SK-N-SH treated with all-trans-retinoic acid at 6 μM for 48 hours (cell line): ENCODE results near the gene TOM1L2.

Experiments
- ARNTL ChIP-seq: fragments of 450-650 bp; formaldehyde crosslinking; IDR thresholded peaks from 2 replicates; pipeline ENCODE4 v1.5.0; 2020; ENCODE audit warnings: low read depth, mild to moderate bottlenecking, moderate library complexity, borderline replicate concordance
- CSDC2 ChIP-seq: fragments of 250-450 bp; sonication (Bioruptor Pico); IDR thresholded peaks from 2 replicates; pipeline ENCODE4 v1.5.0; 2020; ENCODE audit warnings: mild to moderate bottlenecking, moderate library complexity
- ISL1 ChIP-seq: fragments of 250-450 bp; sonication (Bioruptor Pico); IDR thresholded peaks from 2 replicates; pipeline ENCODE4 v2.1.2; 2022; ENCODE audit warnings: mild to moderate bottlenecking, moderate library complexity
- RARB ChIP-seq: fragments of 250-450 bp; sonication (Bioruptor Pico); IDR thresholded peaks from 2 replicates; pipeline ENCODE4 v1.8.0; 2021; ENCODE audit warnings: mild to moderate bottlenecking, moderate library complexity
- TOX ChIP-seq: fragments of 250-450 bp; sonication (Bioruptor Pico); IDR thresholded peaks from 2 replicates; pipeline ENCODE4 v1.8.0; 2021; ENCODE audit warnings: mild to moderate bottlenecking, moderate library complexity, borderline replicate concordance
- ZC3H10 ChIP-seq: fragments of 250-450 bp; sonication (Bioruptor Pico); IDR thresholded peaks from 2 replicates; pipeline ENCODE4 v1.5.1; 2021; ENCODE audit warnings: mild to moderate bottlenecking, moderate library complexity
- ZFP3 ChIP-seq: fragments of 250-450 bp; sonication (Bioruptor Pico); IDR thresholded peaks from 2 replicates; pipeline ENCODE4 v1.5.0; 2020; ENCODE audit warnings: mild to moderate bottlenecking, moderate library complexity
- ZFP30 ChIP-seq: fragments of 450-650 bp; formaldehyde crosslinking; IDR thresholded peaks from 2 replicates; pipeline ENCODE4 v1.5.0; 2022; ENCODE audit warnings: mild to moderate bottlenecking, moderate library complexity
- TF ChIP-seq, protein P1 (sequence below): fragments of 250-450 bp; sonication (Bioruptor Pico); IDR thresholded peaks from 2 replicates; pipeline ENCODE4 v1.8.0; 2020; ENCODE audit warnings: mild to moderate bottlenecking, moderate library complexity, borderline replicate concordance
- TF ChIP-seq, protein P2 (sequence below): fragments of 250-450 bp; sonication (Bioruptor Pico); IDR thresholded peaks from 2 replicates; pipeline ENCODE4 v1.5.1; 2020; ENCODE audit warnings: low read depth, mild to moderate bottlenecking, moderate library complexity
- TF ChIP-seq, protein P3 (sequence below): fragments of 250-450 bp; sonication (Bioruptor Pico); IDR thresholded peaks from 2 replicates; pipeline ENCODE4 v1.8.0; 2021; ENCODE audit warnings: low read depth, mild to moderate bottlenecking, moderate library complexity, borderline replicate concordance

DNA sequence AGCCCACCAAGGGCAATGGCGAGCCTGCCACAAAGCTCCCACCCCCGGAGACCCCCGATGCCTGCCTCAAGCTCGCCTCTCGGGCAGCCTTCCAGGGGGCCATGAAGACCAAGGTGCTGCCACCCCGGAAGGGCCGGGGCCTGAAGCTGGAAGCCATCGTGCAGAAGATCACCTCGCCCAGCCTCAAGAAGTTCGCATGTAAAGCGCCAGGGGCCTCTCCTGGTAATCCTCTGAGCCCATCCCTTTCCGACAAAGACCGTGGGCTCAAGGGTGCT lies 175.5 kb downstream of the TOM1L2 start:
- TF ChIP-seq CSDC2 (CRISPR knock-in tag) (no peak), RARB (no peak), ZC3H10 (CRISPR knock-in tag) (no peak), ZFP30 (CRISPR knock-in tag) (no peak), ZFP3 (CRISPR knock-in tag) (no peak), ARNTL (CRISPR knock-in tag) (no peak), TOX (CRISPR knock-in tag) (no peak), ISL1 (CRISPR knock-in tag) (no peak)
- TF ChIP-seq, protein P1, sequence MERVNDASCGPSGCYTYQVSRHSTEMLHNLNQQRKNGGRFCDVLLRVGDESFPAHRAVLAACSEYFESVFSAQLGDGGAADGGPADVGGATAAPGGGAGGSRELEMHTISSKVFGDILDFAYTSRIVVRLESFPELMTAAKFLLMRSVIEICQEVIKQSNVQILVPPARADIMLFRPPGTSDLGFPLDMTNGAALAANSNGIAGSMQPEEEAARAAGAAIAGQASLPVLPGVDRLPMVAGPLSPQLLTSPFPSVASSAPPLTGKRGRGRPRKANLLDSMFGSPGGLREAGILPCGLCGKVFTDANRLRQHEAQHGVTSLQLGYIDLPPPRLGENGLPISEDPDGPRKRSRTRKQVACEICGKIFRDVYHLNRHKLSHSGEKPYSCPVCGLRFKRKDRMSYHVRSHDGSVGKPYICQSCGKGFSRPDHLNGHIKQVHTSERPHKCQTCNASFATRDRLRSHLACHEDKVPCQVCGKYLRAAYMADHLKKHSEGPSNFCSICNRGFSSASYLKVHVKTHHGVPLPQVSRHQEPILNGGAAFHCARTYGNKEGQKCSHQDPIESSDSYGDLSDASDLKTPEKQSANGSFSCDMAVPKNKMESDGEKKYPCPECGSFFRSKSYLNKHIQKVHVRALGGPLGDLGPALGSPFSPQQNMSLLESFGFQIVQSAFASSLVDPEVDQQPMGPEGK (CRISPR knock-in tag) = no peak
- TF ChIP-seq, protein P2, sequence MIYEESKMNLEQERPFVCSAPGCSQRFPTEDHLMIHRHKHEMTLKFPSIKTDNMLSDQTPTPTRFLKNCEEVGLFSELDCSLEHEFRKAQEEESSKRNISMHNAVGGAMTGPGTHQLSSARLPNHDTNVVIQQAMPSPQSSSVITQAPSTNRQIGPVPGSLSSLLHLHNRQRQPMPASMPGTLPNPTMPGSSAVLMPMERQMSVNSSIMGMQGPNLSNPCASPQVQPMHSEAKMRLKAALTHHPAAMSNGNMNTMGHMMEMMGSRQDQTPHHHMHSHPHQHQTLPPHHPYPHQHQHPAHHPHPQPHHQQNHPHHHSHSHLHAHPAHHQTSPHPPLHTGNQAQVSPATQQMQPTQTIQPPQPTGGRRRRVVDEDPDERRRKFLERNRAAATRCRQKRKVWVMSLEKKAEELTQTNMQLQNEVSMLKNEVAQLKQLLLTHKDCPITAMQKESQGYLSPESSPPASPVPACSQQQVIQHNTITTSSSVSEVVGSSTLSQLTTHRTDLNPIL = no peak
- TF ChIP-seq, protein P3, sequence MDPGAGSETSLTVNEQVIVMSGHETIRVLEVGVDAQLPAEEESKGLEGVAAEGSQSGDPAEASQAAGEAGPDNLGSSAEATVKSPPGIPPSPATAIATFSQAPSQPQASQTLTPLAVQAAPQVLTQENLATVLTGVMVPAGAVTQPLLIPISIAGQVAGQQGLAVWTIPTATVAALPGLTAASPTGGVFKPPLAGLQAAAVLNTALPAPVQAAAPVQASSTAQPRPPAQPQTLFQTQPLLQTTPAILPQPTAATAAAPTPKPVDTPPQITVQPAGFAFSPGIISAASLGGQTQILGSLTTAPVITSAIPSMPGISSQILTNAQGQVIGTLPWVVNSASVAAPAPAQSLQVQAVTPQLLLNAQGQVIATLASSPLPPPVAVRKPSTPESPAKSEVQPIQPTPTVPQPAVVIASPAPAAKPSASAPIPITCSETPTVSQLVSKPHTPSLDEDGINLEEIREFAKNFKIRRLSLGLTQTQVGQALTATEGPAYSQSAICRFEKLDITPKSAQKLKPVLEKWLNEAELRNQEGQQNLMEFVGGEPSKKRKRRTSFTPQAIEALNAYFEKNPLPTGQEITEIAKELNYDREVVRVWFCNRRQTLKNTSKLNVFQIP (CRISPR knock-in tag) = no peak
